Sigmoid colon (tissue), 4 donors: ENCODE measurements around the gene LACTBL1.

Experiments
- CTCF ChIP-seq, 4 experiments: fragments of 450-650 bp in 3 of 4; fragments of 200-600 bp in 1 of 4; IDR thresholded peaks; one replicate each; pipeline ENCODE4 v1.5.1; 2016 to 2019; ENCODE audit warnings: antibody characterized with exemption in 4 of 4, mild to moderate bottlenecking in 3 of 4, moderate library complexity in 2 of 4
- EP300 ChIP-seq, 4 donors: sonication (generic); formaldehyde crosslinking; IDR thresholded peaks; one replicate each; pipeline ENCODE4 v1.6.1; 2017; ENCODE audit warnings: antibody characterized with exemption in 4 of 4
- POLR2A ChIP-seq, 2 donors: fragments of 450-650 bp; IDR thresholded peaks; one replicate each; pipeline ENCODE4 v1.6.1; 2016; ENCODE audit warnings: antibody characterized with exemption in 2 of 2, mild to moderate bottlenecking in 2 of 2, moderate library complexity in 2 of 2

GRCh38 chr1:22995774-22996173, 23.1 kb upstream of the LACTBL1 start:
- no peak for TF ChIP-seq CTCF (IDR thresholded peaks at IDR 0.05)
- no peak for TF ChIP-seq EP300 (IDR thresholded peaks at IDR 0.05)
- TF ChIP-seq POLR2A (IDR thresholded peaks at IDR 0.05): no peak
